AG04449 (cell line): Measurements from ENCODE around the gene CABP7.

ENCODE experiments used
- CTCF ChIA-PET: fragments of 350-600 bp; formaldehyde crosslinking; extraction: SDS; loops from one replicate; lab custom pipeline; 2021; ENCODE audit warnings: antibody characterized with exemption; lab: Yijun Ruan, JAX
- POLR2A ChIA-PET: fragments of 400-600, 350-600 bp; formaldehyde crosslinking; extraction: SDS; loops from one replicate; lab custom pipeline; 2020; ENCODE audit warnings: antibody characterized with exemption, inconsistent platforms; lab: Yijun Ruan, JAX
- DNase-seq: peaks from one replicate; pipeline ENCODE4 v3.0.0-alpha.2; 2010; ENCODE audit warnings: low read depth, low spot score
- H3K4me3 ChIP-seq: 2 replicates; pipeline ENCODE4 v1.5.1; 2011; ENCODE audit warnings: low read depth, mild to moderate bottlenecking, control low read depth, low read length
- TF ChIP-seq, protein P1 (sequence below): IDR thresholded peaks from one replicate; pipeline ENCODE4 v1.5.1; 2011; ENCODE audit warnings: mild to moderate bottlenecking, moderate library complexity, low read length, control low read depth, inconsistent platforms; ENCODE audit not compliant: insufficient read depth; ENCODE audit errors: missing control alignments

CABP7 gene

GRCh38 chr22:29710922-29711593, 8.7 kb upstream of the CABP7 start:
- POLR2A ChIA-PET, result no interaction called here
- TF ChIP-seq, protein P1, sequence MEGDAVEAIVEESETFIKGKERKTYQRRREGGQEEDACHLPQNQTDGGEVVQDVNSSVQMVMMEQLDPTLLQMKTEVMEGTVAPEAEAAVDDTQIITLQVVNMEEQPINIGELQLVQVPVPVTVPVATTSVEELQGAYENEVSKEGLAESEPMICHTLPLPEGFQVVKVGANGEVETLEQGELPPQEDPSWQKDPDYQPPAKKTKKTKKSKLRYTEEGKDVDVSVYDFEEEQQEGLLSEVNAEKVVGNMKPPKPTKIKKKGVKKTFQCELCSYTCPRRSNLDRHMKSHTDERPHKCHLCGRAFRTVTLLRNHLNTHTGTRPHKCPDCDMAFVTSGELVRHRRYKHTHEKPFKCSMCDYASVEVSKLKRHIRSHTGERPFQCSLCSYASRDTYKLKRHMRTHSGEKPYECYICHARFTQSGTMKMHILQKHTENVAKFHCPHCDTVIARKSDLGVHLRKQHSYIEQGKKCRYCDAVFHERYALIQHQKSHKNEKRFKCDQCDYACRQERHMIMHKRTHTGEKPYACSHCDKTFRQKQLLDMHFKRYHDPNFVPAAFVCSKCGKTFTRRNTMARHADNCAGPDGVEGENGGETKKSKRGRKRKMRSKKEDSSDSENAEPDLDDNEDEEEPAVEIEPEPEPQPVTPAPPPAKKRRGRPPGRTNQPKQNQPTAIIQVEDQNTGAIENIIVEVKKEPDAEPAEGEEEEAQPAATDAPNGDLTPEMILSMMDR, result no peak
- CTCF ChIA-PET, result no interaction called here

GRCh38 chr22:29712119-29712518, 7.7 kb upstream of the CABP7 start:
- H3K4me3 ChIP-seq, result no peak overlapping the region
- no peak for DNase-seq
- ChIA-PET POLR2A (no interaction called here), CTCF (interaction anchor here (1.2 kb wide), 1 partner anchor 22 kb away, joined by 5 read pairs; no protein-coding TSS in a partner anchor)
- TF ChIP-seq, protein P1, result no peak

More at GRCh38 chr22:29710922-29711593, 8.7 kb upstream of the CABP7 start:
- DNase-seq, result no peak
- no peak overlapping the region for H3K4me3 ChIP-seq

DNA sequence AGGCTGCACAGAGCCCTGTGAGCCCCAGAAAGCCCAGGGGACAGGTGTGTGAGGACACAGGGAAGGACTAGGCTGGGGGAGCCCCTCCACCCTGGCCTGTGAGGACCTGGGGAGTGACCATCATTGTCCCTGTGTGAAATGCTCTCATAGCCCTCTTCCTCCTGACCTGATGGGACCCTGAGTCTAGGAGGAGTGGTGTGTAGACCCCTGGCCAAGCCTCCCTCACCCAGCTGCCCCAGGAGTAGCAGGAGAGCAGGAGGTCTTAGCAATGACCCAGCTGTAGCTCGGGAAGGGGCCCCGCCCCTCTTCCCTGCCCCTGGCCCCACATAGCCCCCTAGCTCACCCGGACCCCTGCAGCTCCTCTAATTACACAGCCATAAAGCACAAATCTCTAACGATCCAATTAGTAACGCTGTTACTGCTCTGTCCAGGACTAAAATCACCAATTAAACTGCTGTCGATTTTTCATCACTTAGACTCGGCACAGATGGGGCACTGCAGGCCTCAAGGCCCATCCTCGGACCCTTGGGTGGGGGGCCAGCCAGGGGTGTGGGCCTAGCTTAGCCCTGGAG, 6.6 kb upstream of the CABP7 start:
- POLR2A ChIA-PET, result no interaction called here

GRCh38 chr22:29715240-29715639, 4.6 kb upstream of the CABP7 start:
- H3K4me3 ChIP-seq, result no peak overlapping the region
- DNase-seq, result no peak
- CTCF ChIA-PET, result interaction anchor here (1.0 to 1.8 kb wide), 4 partner anchors 10 to 90 kb away, joined by 3 to 4 read pairs (median 3); no protein-coding TSS in a partner anchor
- TF ChIP-seq, protein P1, result no peak
- POLR2A ChIA-PET, result no interaction called here

More for the DNA sequence above, 6.6 kb upstream of the CABP7 start:
- TF ChIP-seq, protein P1, result no peak
- H3K4me3 ChIP-seq, result no peak overlapping the region
- DNase-seq, result no peak
- CTCF ChIA-PET, result no interaction called here

- no peak for DNase-seq
- ChIA-PET CTCF (interaction anchor here (1.0 to 1.8 kb wide), 5 partner anchors 11 to 373 kb away, joined by 3 to 4 read pairs (median 3); no protein-coding TSS in a partner anchor), POLR2A (no interaction called here)
- TF ChIP-seq, protein P1, result no peak
- H3K4me3 ChIP-seq, result no peak overlapping the region
These were observed 4.1 kb upstream of the CABP7 start for GRCh38 chr22:29715705-29716104.

- no peak overlapping the region for H3K4me3 ChIP-seq
- DNase-seq, result no peak
- ChIA-PET CTCF (interaction anchor here (1.0 to 1.8 kb wide), 6 partner anchors 15 to 371 kb away, joined by 3 to 6 read pairs (median 3); no protein-coding TSS in a partner anchor), POLR2A (interaction anchor here (0.8 kb wide), 1 partner anchor 141 kb away, joined by 3 read pairs; no protein-coding TSS in a partner anchor)
- TF ChIP-seq, protein P1, result no peak
These were observed 2.8 kb upstream of the CABP7 start for GRCh38 chr22:29716814-29717545.
